ENCODE results near the gene TMEM44. TPM values are rescaled to one million over a fixed set of nuclear protein-coding genes. Genes with fewer than 3 reads are reported as not detected.

Gene TMEM44
- total and polyA plus RNA-seq, 3 experiments from 2014 or later, result 2.6 to 5.7 (median 3.0) TPM

- no peak for DNase-seq
Observed at GRCh38 chr3:194565597-194566190, 67.5 kb downstream of the TMEM44 start.

GRCh38 chr3:194562986-194563385 is 70.2 kb downstream of the TMEM44 start:
- H3K4me3 ChIP-seq (ENCODE audit: low read length), result no peak overlapping the region
- POLR2A ChIA-PET, result no interaction called here
- H3K27me3 ChIP-seq (ENCODE audit: insufficient read depth, low read length, poor library complexity, severe bottlenecking), result no peaks in the 10 kb centered on the region
- Mint-ChIP-seq H3K27ac (no peak overlapping the region), H3K4me1 (no peaks in the 10 kb centered on the region), H3K27me3 (peaks cover 11 to 30% of the 10 kb centered on the region in 2 donors), H3K4me3 (no peak overlapping the region), H3K36me3 (no peaks in the 10 kb centered on the region), H3K9me3 (no peaks in the 10 kb centered on the region)
- H3K4me1 ChIP-seq (ENCODE audit: insufficient read depth, low read length), result no peaks in the 10 kb centered on the region
- DNase-seq, result no peak
- no peaks in the 10 kb centered on the region for H3K9me3 ChIP-seq (ENCODE audit: low read length)
- H3K36me3 ChIP-seq (ENCODE audit: insufficient read depth, low read length), result no peaks in the 10 kb centered on the region
- CTCF ChIA-PET, result no interaction called here
- H3K27ac ChIP-seq (ENCODE audit: low read depth, low read length), result no peak overlapping the region

More at GRCh38 chr3:194565597-194566190, 67.5 kb downstream of the TMEM44 start:
- no peak overlapping the region for H3K27ac ChIP-seq (ENCODE audit: low read depth, low read length)
- H3K27ac Mint-ChIP-seq, result no peak overlapping the region
- POLR2A ChIA-PET, result no interaction called here
- CTCF ChIA-PET, result interaction anchor here (1.1 kb wide), 1 partner anchor 94 kb away, joined by 3 read pairs; no protein-coding TSS in a partner anchor
- H3K4me1 Mint-ChIP-seq, result no peaks in the 10 kb centered on the region
- H3K4me3 ChIP-seq (ENCODE audit: low read length), result no peak overlapping the region
- no peaks in the 10 kb centered on the region for H3K4me1 ChIP-seq (ENCODE audit: insufficient read depth, low read length)
- H3K9me3 ChIP-seq (ENCODE audit: low read length), result no peaks in the 10 kb centered on the region
- no peaks in the 10 kb centered on the region for H3K36me3 Mint-ChIP-seq
- H3K36me3 ChIP-seq (ENCODE audit: insufficient read depth, low read length), result no peaks in the 10 kb centered on the region
- H3K27me3 Mint-ChIP-seq, result peaks cover 13 to 34% of the 10 kb centered on the region in 2 donors
- no peaks in the 10 kb centered on the region for H3K9me3 Mint-ChIP-seq
- H3K4me3 Mint-ChIP-seq, result no peak overlapping the region
- H3K27me3 ChIP-seq (ENCODE audit: insufficient read depth, low read length, poor library complexity, severe bottlenecking), result no peaks in the 10 kb centered on the region

GRCh38 chr3:194561306-194561974 is 71.8 kb downstream of the TMEM44 start:
- H3K4me3 ChIP-seq (ENCODE audit: low read length), result no peak overlapping the region
- H3K9me3 Mint-ChIP-seq, result no peaks in the 10 kb centered on the region
- no peaks in the 10 kb centered on the region for H3K4me1 ChIP-seq (ENCODE audit: insufficient read depth, low read length)
- H3K36me3 ChIP-seq (ENCODE audit: insufficient read depth, low read length), result no peaks in the 10 kb centered on the region
- H3K27me3 Mint-ChIP-seq, result peaks cover 8 to 18% of the 10 kb centered on the region in 2 donors
- CTCF ChIA-PET, result no interaction called here
- H3K4me3 Mint-ChIP-seq, result no peak overlapping the region
- no peak for DNase-seq
- H3K36me3 Mint-ChIP-seq, result no peaks in the 10 kb centered on the region
- H3K27me3 ChIP-seq (ENCODE audit: insufficient read depth, low read length, poor library complexity, severe bottlenecking), result no peaks in the 10 kb centered on the region
- no peak overlapping the region for H3K27ac ChIP-seq (ENCODE audit: low read depth, low read length)
- no peak overlapping the region for H3K27ac Mint-ChIP-seq
- H3K4me1 Mint-ChIP-seq, result peaks cover 4 to 9% (median 6%) of the 10 kb centered on the region in 3 donors
- POLR2A ChIA-PET, result no interaction called here
- no peaks in the 10 kb centered on the region for H3K9me3 ChIP-seq (ENCODE audit: low read length)

- no peaks in the 10 kb centered on the region for H3K36me3 Mint-ChIP-seq
- Histone ChIP-seq H3K27me3 (ENCODE audit: insufficient read depth, low read length, poor library complexity, severe bottlenecking) (no peaks in the 10 kb centered on the region), H3K9me3 (ENCODE audit: low read length) (no peaks in the 10 kb centered on the region), H3K36me3 (ENCODE audit: insufficient read depth, low read length) (no peaks in the 10 kb centered on the region), H3K4me1 (ENCODE audit: insufficient read depth, low read length) (no peaks in the 10 kb centered on the region), H3K4me3 (ENCODE audit: low read length) (no peak overlapping the region), H3K27ac (ENCODE audit: low read depth, low read length) (no peak overlapping the region)
- H3K27me3 Mint-ChIP-seq, result peaks cover 8% of the 10 kb centered on the region in 2 donors
- H3K4me1 Mint-ChIP-seq, result peaks cover 4 to 11% (median 8%) of the 10 kb centered on the region in 3 donors
- ChIA-PET CTCF (no interaction called here), POLR2A (no interaction called here)
- H3K27ac Mint-ChIP-seq, result no peak overlapping the region
- H3K4me3 Mint-ChIP-seq, result no peak overlapping the region
- DNase-seq, result no peak
- no peaks in the 10 kb centered on the region for H3K9me3 Mint-ChIP-seq
Observed at GRCh38 chr3:194560047-194560446, 73.2 kb downstream of the TMEM44 start.

- H3K36me3 Mint-ChIP-seq, result no peaks in the 10 kb centered on the region
- POLR2A ChIA-PET, result no interaction called here
- CTCF ChIA-PET, result no interaction called here
Observed at GRCh38 chr3:194559530-194559929, 73.7 kb downstream of the TMEM44 start.

GRCh38 chr3:194556086-194557056 is 76.8 kb downstream of the TMEM44 start:
- no peak for DNase-seq
- no peaks in the 10 kb centered on the region for H3K27me3 ChIP-seq (ENCODE audit: insufficient read depth, low read length, poor library complexity, severe bottlenecking)

More at GRCh38 chr3:194559530-194559929, 73.7 kb downstream of the TMEM44 start:
- Mint-ChIP-seq H3K27me3 (peaks cover 5 to 8% of the 10 kb centered on the region in 2 donors), H3K9me3 (no peaks in the 10 kb centered on the region), H3K27ac (no peak overlapping the region), H3K4me3 (no peak overlapping the region), H3K4me1 (peaks cover 4 to 11% (median 8%) of the 10 kb centered on the region in 3 donors)
- no peaks in the 10 kb centered on the region for H3K27me3 ChIP-seq (ENCODE audit: insufficient read depth, low read length, poor library complexity, severe bottlenecking)
- no peak for DNase-seq
- no peak overlapping the region for H3K4me3 ChIP-seq (ENCODE audit: low read length)
- H3K4me1 ChIP-seq (ENCODE audit: insufficient read depth, low read length), result no peaks in the 10 kb centered on the region
- H3K27ac ChIP-seq (ENCODE audit: low read depth, low read length), result no peak overlapping the region
- no peaks in the 10 kb centered on the region for H3K9me3 ChIP-seq (ENCODE audit: low read length)
- H3K36me3 ChIP-seq (ENCODE audit: insufficient read depth, low read length), result no peaks in the 10 kb centered on the region

GRCh38 chr3:194555175-194556062 is 77.8 kb downstream of the TMEM44 start:
- Mint-ChIP-seq H3K4me1 (peaks cover 4 to 11% (median 8%) of the 10 kb centered on the region in 3 donors), H3K36me3 (no peaks in the 10 kb centered on the region), H3K27me3 (no peaks in the 10 kb centered on the region), H3K9me3 (no peaks in the 10 kb centered on the region), H3K27ac (peak overlapping the region in 2 of 8 donors; percentile 6 to 87), H3K4me3 (peak overlapping the region in 3 of 7 donors; percentile 9 to 74 (median 9))
- POLR2A ChIA-PET, result interaction anchor here (1.7 kb wide), 1 partner anchor 28 kb away, joined by 4 read pairs; no protein-coding TSS in a partner anchor
- Histone ChIP-seq H3K36me3 (ENCODE audit: insufficient read depth, low read length) (no peaks in the 10 kb centered on the region), H3K4me3 (ENCODE audit: low read length) (no peak overlapping the region), H3K4me1 (ENCODE audit: insufficient read depth, low read length) (no peaks in the 10 kb centered on the region), H3K9me3 (ENCODE audit: low read length) (no peaks in the 10 kb centered on the region), H3K27ac (ENCODE audit: low read depth, low read length) (no peak overlapping the region), H3K27me3 (ENCODE audit: insufficient read depth, low read length, poor library complexity, severe bottlenecking) (no peaks in the 10 kb centered on the region)
- CTCF ChIA-PET, result interaction anchor here (0.7 to 1.5 kb wide), 4 partner anchors 12 to 83 kb away, joined by 3 to 4 read pairs (median 3); no protein-coding TSS in a partner anchor
- no peak for DNase-seq

More at GRCh38 chr3:194556086-194557056, 76.8 kb downstream of the TMEM44 start:
- H3K9me3 ChIP-seq (ENCODE audit: low read length), result no peaks in the 10 kb centered on the region
- peak overlapping the region; percentile 39 for H3K4me3 ChIP-seq (ENCODE audit: low read length)
- no peaks in the 10 kb centered on the region for H3K36me3 ChIP-seq (ENCODE audit: insufficient read depth, low read length)
- H3K4me3 Mint-ChIP-seq, result peak overlapping the region; percentile 53 to 87 (median 80)
- H3K36me3 Mint-ChIP-seq, result no peaks in the 10 kb centered on the region
- ChIA-PET POLR2A (interaction anchor here (1.7 kb wide), 1 partner anchor 27 kb away, joined by 4 read pairs; no protein-coding TSS in a partner anchor), CTCF (interaction anchor here (0.7 to 1.5 kb wide), 5 partner anchors 11 to 84 kb away, joined by 3 to 5 read pairs (median 3); no protein-coding TSS in a partner anchor)
- no peaks in the 10 kb centered on the region for H3K4me1 ChIP-seq (ENCODE audit: insufficient read depth, low read length)
- H3K27me3 Mint-ChIP-seq, result no peaks in the 10 kb centered on the region
- H3K27ac ChIP-seq (ENCODE audit: low read depth, low read length), result no peak overlapping the region
- H3K27ac Mint-ChIP-seq, result peak overlapping the region in 6 of 8 donors; percentile 0 to 87 (median 54)
- H3K9me3 Mint-ChIP-seq, result no peaks in the 10 kb centered on the region
- peaks cover 4 to 11% (median 8%) of the 10 kb centered on the region in 3 donors for H3K4me1 Mint-ChIP-seq

All from CD8-positive, alpha-beta memory T cell (primary cell).